ENCODE results near the gene SLC17A8.

DNA sequence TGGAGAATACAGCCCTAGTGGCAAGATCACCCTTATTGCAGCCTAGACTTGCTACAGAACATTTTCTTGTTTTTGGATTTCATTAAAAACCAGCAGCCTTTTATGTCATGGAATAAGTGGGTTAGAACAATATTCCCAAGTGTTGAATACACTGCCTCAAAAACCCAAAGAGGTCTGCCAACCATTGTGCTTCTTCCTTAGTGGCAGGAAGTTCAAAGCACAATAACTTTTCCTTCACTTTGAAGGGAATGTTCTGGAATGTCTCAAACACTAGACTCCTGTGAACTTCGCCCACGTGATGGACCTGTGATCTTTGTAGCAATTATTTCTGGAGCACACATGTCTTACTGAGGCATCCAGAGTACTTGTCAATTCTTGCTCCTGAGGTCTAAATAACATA lies 8.5 kb downstream of the SLC17A8 start:
- TF ChIP-seq POLR2AphosphoS5 (IDR thresholded peaks at IDR 0.05; ENCODE audit: insufficient read depth in 1 of 2, low read depth in 1 of 2) (peak in 1 of 2 donors; percentile 76), CTCF (IDR thresholded peaks at IDR 0.05) (no peak), POLR2A (IDR thresholded peaks at IDR 0.05) (no peak)
